Activated T-helper 1 cell treated with anti-CD3 and anti-CD28 coated beads, Interleukin-12 subunit alpha, Interleukin-12 subunit beta, Interleukin-2, Interleukin-4 antibody, amounts not matched to agents 30 ng/mL and 10 ng/mL and 1 ng/mL, durations not matched to agents 14 hours and 24 hours and 36 hours (primary cell): Measurements from ENCODE around the gene GPC5. TPM values are rescaled to one million over a fixed set of nuclear protein-coding genes. Genes with fewer than 3 reads are reported as not detected.

Experiments used
- DNase-seq: peaks from one replicate; pipeline ENCODE4 v3.0.0; 2021; ENCODE audit warnings: low spot score
- H3K27ac Mint-ChIP-seq: one replicate; pipeline ENCODE4 v1.8.0; 2021; ENCODE audit warnings: mild to moderate bottlenecking, mixed read lengths
- H3K27me3 Mint-ChIP-seq: one replicate; pipeline ENCODE4 v1.8.0; 2022; ENCODE audit warnings: mild to moderate bottlenecking, moderate library complexity, mixed read lengths; ENCODE audit not compliant: insufficient read depth
- H3K36me3 Mint-ChIP-seq: one replicate; pipeline ENCODE4 v1.8.0; 2021; ENCODE audit warnings: low read depth, mixed read lengths
- H3K4me1 Mint-ChIP-seq: one replicate; pipeline ENCODE4 v1.8.0; 2021; ENCODE audit warnings: low read depth, mixed read lengths
- H3K4me3 Mint-ChIP-seq: one replicate; pipeline ENCODE4 v1.8.0; 2021; ENCODE audit warnings: mild to moderate bottlenecking, moderate library complexity, mixed read lengths
- H3K9me3 Mint-ChIP-seq: one replicate; pipeline ENCODE4 v1.8.0; 2021; ENCODE audit warnings: mixed read lengths
- intact Hi-C: fragments of 100-400 bp; cut with micrococcal nuclease; formaldehyde crosslinking; loops from one replicate; pipeline ENCODE4 v1.15.1; 2024
- total RNA-seq: library from RNA; stranded (reverse); gene quantifications from 2 replicates; pipeline ENCODE4 v1.2.3, GENCODE V29; 2022

Gene GPC5
- total RNA-seq, 1 donor from 2014 or later: not detected

GRCh38 chr13:92158346-92158745 is 759.9 kb downstream of the GPC5 start:
- Mint-ChIP-seq H3K4me1 (no peaks in the 10 kb centered on the region), H3K27me3 (no peaks in the 10 kb centered on the region), H3K9me3 (no peaks in the 10 kb centered on the region), H3K27ac (no peak overlapping the region), H3K4me3 (no peak overlapping the region), H3K36me3 (no peaks in the 10 kb centered on the region)
- intact Hi-C loops: no loop called here
- DNase-seq: no peak

GRCh38 chr13:92164822-92165221 is 766.4 kb downstream of the GPC5 start:
- no peaks in the 10 kb centered on the region for H3K27me3 Mint-ChIP-seq
- intact Hi-C loops: no loop called here
- no peak overlapping the region for H3K27ac Mint-ChIP-seq
- H3K4me3 Mint-ChIP-seq: no peak overlapping the region
- H3K4me1 Mint-ChIP-seq: no peaks in the 10 kb centered on the region
- no peaks in the 10 kb centered on the region for H3K36me3 Mint-ChIP-seq
- no peak for DNase-seq
- no peaks in the 10 kb centered on the region for H3K9me3 Mint-ChIP-seq

GRCh38 chr13:92172191-92172590 is 773.8 kb downstream of the GPC5 start:
- no peaks in the 10 kb centered on the region for H3K4me1 Mint-ChIP-seq
- H3K36me3 Mint-ChIP-seq: no peaks in the 10 kb centered on the region
- no peak for DNase-seq
- no peak overlapping the region for H3K4me3 Mint-ChIP-seq
- H3K27me3 Mint-ChIP-seq: no peaks in the 10 kb centered on the region
- no peaks in the 10 kb centered on the region for H3K9me3 Mint-ChIP-seq
- intact Hi-C loops: no loop called here
- no peak overlapping the region for H3K27ac Mint-ChIP-seq

- H3K27ac Mint-ChIP-seq: no peak overlapping the region
- H3K4me1 Mint-ChIP-seq: no peaks in the 10 kb centered on the region
- DNase-seq: no peak
Observed at GRCh38 chr13:92173254-92173653, 774.8 kb downstream of the GPC5 start.

GRCh38 chr13:92175330-92175729 is 776.9 kb downstream of the GPC5 start:
- intact Hi-C loops: no loop called here
- Mint-ChIP-seq H3K36me3 (no peaks in the 10 kb centered on the region), H3K27me3 (no peaks in the 10 kb centered on the region), H3K4me3 (no peak overlapping the region), H3K4me1 (no peaks in the 10 kb centered on the region), H3K27ac (no peak overlapping the region), H3K9me3 (no peaks in the 10 kb centered on the region)
- DNase-seq: no peak

More at GRCh38 chr13:92173254-92173653, 774.8 kb downstream of the GPC5 start:
- intact Hi-C loops: no loop called here
- Mint-ChIP-seq H3K36me3 (no peaks in the 10 kb centered on the region), H3K9me3 (no peaks in the 10 kb centered on the region), H3K27me3 (no peaks in the 10 kb centered on the region), H3K4me3 (no peak overlapping the region)

- Mint-ChIP-seq H3K4me3 (no peak overlapping the region), H3K36me3 (no peaks in the 10 kb centered on the region), H3K9me3 (no peaks in the 10 kb centered on the region), H3K27me3 (no peaks in the 10 kb centered on the region), H3K27ac (no peak overlapping the region), H3K4me1 (no peaks in the 10 kb centered on the region)
- DNase-seq: no peak
- intact Hi-C loops: no loop called here
Observed at GRCh38 chr13:92177966-92178365, 779.5 kb downstream of the GPC5 start.

GRCh38 chr13:92179223-92179622 is 780.8 kb downstream of the GPC5 start:
- H3K4me1 Mint-ChIP-seq: no peaks in the 10 kb centered on the region

GRCh38 chr13:92187378-92187989 is 789.1 kb downstream of the GPC5 start:
- no peak overlapping the region for H3K4me3 Mint-ChIP-seq
- intact Hi-C loops: no loop called here
- H3K9me3 Mint-ChIP-seq: no peaks in the 10 kb centered on the region
- no peaks in the 10 kb centered on the region for H3K4me1 Mint-ChIP-seq
- DNase-seq: no peak
- H3K36me3 Mint-ChIP-seq: no peaks in the 10 kb centered on the region
- no peaks in the 10 kb centered on the region for H3K27me3 Mint-ChIP-seq
- no peak overlapping the region for H3K27ac Mint-ChIP-seq

More at GRCh38 chr13:92179223-92179622, 780.8 kb downstream of the GPC5 start:
- intact Hi-C loops: no loop called here
- Mint-ChIP-seq H3K27ac (no peak overlapping the region), H3K4me3 (no peak overlapping the region), H3K27me3 (no peaks in the 10 kb centered on the region), H3K9me3 (no peaks in the 10 kb centered on the region), H3K36me3 (no peaks in the 10 kb centered on the region)
- no peak for DNase-seq

GRCh38 chr13:92188574-92188973 is 790.2 kb downstream of the GPC5 start:
- no peaks in the 10 kb centered on the region for H3K36me3 Mint-ChIP-seq

GRCh38 chr13:92196591-92197256 is 798.3 kb downstream of the GPC5 start:
- Mint-ChIP-seq H3K4me1 (no peaks in the 10 kb centered on the region), H3K27me3 (no peaks in the 10 kb centered on the region), H3K27ac (no peak overlapping the region), H3K9me3 (no peaks in the 10 kb centered on the region), H3K4me3 (no peak overlapping the region), H3K36me3 (no peaks in the 10 kb centered on the region)
- intact Hi-C loops: no loop called here
- no peak for DNase-seq

More at GRCh38 chr13:92188574-92188973, 790.2 kb downstream of the GPC5 start:
- Mint-ChIP-seq H3K27me3 (no peaks in the 10 kb centered on the region), H3K27ac (no peak overlapping the region), H3K4me3 (no peak overlapping the region), H3K9me3 (no peaks in the 10 kb centered on the region), H3K4me1 (no peaks in the 10 kb centered on the region)
- intact Hi-C loops: no loop called here
- no peak for DNase-seq

GRCh38 chr13:92197669-92198068 is 799.2 kb downstream of the GPC5 start:
- intact Hi-C loops: no loop called here
- no peak overlapping the region for H3K27ac Mint-ChIP-seq

GRCh38 chr13:92218615-92219014 is 820.2 kb downstream of the GPC5 start:
- no peak for DNase-seq
- Mint-ChIP-seq H3K27me3 (no peaks in the 10 kb centered on the region), H3K4me3 (no peak overlapping the region), H3K4me1 (no peaks in the 10 kb centered on the region), H3K27ac (no peak overlapping the region), H3K36me3 (no peaks in the 10 kb centered on the region), H3K9me3 (no peaks in the 10 kb centered on the region)
- intact Hi-C loops: no loop called here

More at GRCh38 chr13:92197669-92198068, 799.2 kb downstream of the GPC5 start:
- Mint-ChIP-seq H3K4me3 (no peak overlapping the region), H3K4me1 (no peaks in the 10 kb centered on the region), H3K36me3 (no peaks in the 10 kb centered on the region), H3K27me3 (no peaks in the 10 kb centered on the region), H3K9me3 (no peaks in the 10 kb centered on the region)
- no peak for DNase-seq

- Mint-ChIP-seq H3K9me3 (peaks cover 5% of the 10 kb centered on the region), H3K27ac (no peak overlapping the region), H3K4me1 (no peaks in the 10 kb centered on the region), H3K4me3 (no peak overlapping the region), H3K27me3 (no peaks in the 10 kb centered on the region), H3K36me3 (no peaks in the 10 kb centered on the region)
- intact Hi-C loops: no loop called here
- DNase-seq: no peak
Observed at GRCh38 chr13:92221916-92222315, 823.5 kb downstream of the GPC5 start.
